Neural cell (in vitro differentiated cells): Measurements from ENCODE around the gene COL18A1. TPM values are rescaled to one million over a fixed set of nuclear protein-coding genes. Genes with fewer than 3 reads are reported as not detected.

Experiments used
- H2AFZ ChIP-seq: fragments of 200-600, 300-800 bp; sonication (generic), shearing (Covaris generic); 2 replicates; pipeline ENCODE4 v1.6.0; 2014; ENCODE audit warnings: low read depth, mild to moderate bottlenecking, antibody characterized with exemption, low read length, moderate library complexity
- H3F3A ChIP-seq: fragments of 200-600 bp; shearing (Covaris generic); 2 replicates; pipeline ENCODE4 v1.6.1; 2016; ENCODE audit warnings: mild to moderate bottlenecking, moderate library complexity, mixed read lengths, antibody characterized with exemption, low read length; ENCODE audit not compliant: insufficient read depth, poor library complexity, severe bottlenecking
- H3K27ac ChIP-seq: fragments of 200-600, 300-800 bp; sonication (generic), shearing (Covaris generic); 2 replicates; pipeline ENCODE4 v1.5.1; 2014; ENCODE audit warnings: mild to moderate bottlenecking, low read length, moderate library complexity
- H3K27me3 ChIP-seq: fragments of 300-800, 200-600 bp; sonication (generic), shearing (Covaris generic); 2 replicates; pipeline ENCODE4 v1.6.0; 2014; ENCODE audit warnings: mild to moderate bottlenecking, low read depth, low read length, moderate library complexity; ENCODE audit not compliant: insufficient read depth
- H3K36me3 ChIP-seq: fragments of 300-800, 200-600 bp; sonication (generic), shearing (Covaris generic); 2 replicates; pipeline ENCODE4 v1.5.1; 2014; ENCODE audit warnings: mild to moderate bottlenecking, antibody characterized with exemption, low read length, moderate library complexity; ENCODE audit not compliant: insufficient read depth
- H3K4me2 ChIP-seq: fragments of 300-800, 200-600 bp; sonication (generic), shearing (Covaris generic); 2 replicates; pipeline ENCODE4 v1.6.0; 2014; ENCODE audit warnings: mild to moderate bottlenecking, low read length
- H3K4me3 ChIP-seq: fragments of 300-800, 200-600 bp; sonication (generic), shearing (Covaris generic); 2 replicates; pipeline ENCODE4 v1.5.1; 2014; ENCODE audit warnings: mild to moderate bottlenecking, low read length, moderate library complexity
- H3K79me2 ChIP-seq: fragments of 200-600 bp; shearing (Covaris generic); replicated peaks from 2 replicates; pipeline ENCODE4 v1.6.0; 2014; ENCODE audit warnings: mild to moderate bottlenecking, low read length, moderate library complexity; ENCODE audit not compliant: insufficient read depth
- H3K9ac ChIP-seq: fragments of 300-800, 200-600 bp; sonication (generic), shearing (Covaris generic); 2 replicates; pipeline ENCODE4 v1.6.1; 2016; ENCODE audit warnings: mild to moderate bottlenecking, low read length, mixed read lengths
- H3K9me2 ChIP-seq: fragments of 200-600 bp; shearing (Covaris generic); 2 replicates; pipeline ENCODE4 v1.6.1; 2016; ENCODE audit warnings: mild to moderate bottlenecking, low read length, mixed read lengths; ENCODE audit not compliant: insufficient read depth
- H3K9me3 ChIP-seq: fragments of 200-600, 300-800 bp; sonication (generic), shearing (Covaris generic); 2 replicates; pipeline ENCODE4 v1.6.1; 2016; ENCODE audit warnings: mild to moderate bottlenecking, mixed run types, low read length, moderate library complexity, mixed read lengths
- H4K20me1 ChIP-seq: fragments of 200-600 bp; shearing (Covaris generic); 2 replicates; pipeline ENCODE4 v1.6.1; 2016; ENCODE audit warnings: mild to moderate bottlenecking, mixed run types; ENCODE audit not compliant: insufficient read depth
- CTCF ChIP-seq: fragments of 450-650 bp; IDR thresholded peaks from 2 replicates; pipeline ENCODE4 v1.5.1; 2014; ENCODE audit warnings: antibody characterized with exemption, mild to moderate bottlenecking, moderate library complexity; ENCODE audit not compliant: poor library complexity, severe bottlenecking
- EP300 ChIP-seq: fragments of 450-650 bp; conservative IDR thresholded peaks from 2 replicates; pipeline ENCODE4 v1.6.1; 2014; ENCODE audit warnings: antibody characterized with exemption, mild to moderate bottlenecking, moderate library complexity; ENCODE audit not compliant: poor library complexity, severe bottlenecking
- EZH2 ChIP-seq: fragments of 200-600, 300-800 bp; shearing (Covaris generic), sonication (generic); IDR thresholded peaks from 2 replicates; pipeline ENCODE4 v1.6.1; 2014; ENCODE audit warnings: antibody characterized with exemption, low read length, borderline replicate concordance, mild to moderate bottlenecking; ENCODE audit not compliant: insufficient read depth, poor library complexity, severe bottlenecking
- MXI1 ChIP-seq: fragments of 450-650 bp; conservative IDR thresholded peaks from 2 replicates; pipeline ENCODE4 v1.6.1; 2014; ENCODE audit warnings: antibody characterized with exemption, mild to moderate bottlenecking; ENCODE audit not compliant: poor library complexity, severe bottlenecking
- POLR2AphosphoS5 ChIP-seq: IDR thresholded peaks from 2 replicates; pipeline ENCODE4 v1.6.1; 2012
- RAD21 ChIP-seq: fragments of 450-650 bp; conservative IDR thresholded peaks from 2 replicates; pipeline ENCODE4 v1.6.1; 2014; ENCODE audit warnings: antibody characterized with exemption, mild to moderate bottlenecking, moderate library complexity
- REST ChIP-seq: IDR thresholded peaks from 2 replicates; pipeline ENCODE4 v1.6.1; 2012; ENCODE audit warnings: borderline replicate concordance
- SMC3 ChIP-seq: fragments of 450-650 bp; conservative IDR thresholded peaks from 2 replicates; pipeline ENCODE4 v1.6.1; 2014; ENCODE audit warnings: antibody characterized with exemption, mild to moderate bottlenecking, moderate library complexity; ENCODE audit not compliant: poor library complexity
- TAF1 ChIP-seq: IDR thresholded peaks from 2 replicates; pipeline ENCODE4 v1.6.1; 2012; ENCODE audit warnings: low read depth
- polyA plus RNA-seq: library from polyadenylated mRNA; depleted of rRNA; stranded (reverse); fragments of >200 nt; gene quantifications from 2 replicates; pipeline ENCODE4 v1.2.3, GENCODE V29; 2014

COL18A1 gene
- polyA plus RNA-seq, 1 donor from 2014 or later: 2.5 TPM

- Histone ChIP-seq H3K4me3 (peak overlapping the region; percentile 57), H4K20me1 (no peaks in the 10 kb centered on the region), H3K9ac (peak overlapping the region; percentile 38), H3K79me2 (no peaks in the 10 kb centered on the region), H3K36me3 (no peaks in the 10 kb centered on the region), H3K9me2 (no peaks in the 10 kb centered on the region), H3F3A (no peaks in the 10 kb centered on the region), H3K9me3 (no peaks in the 10 kb centered on the region), H2AFZ (no peak overlapping the region), H3K4me2 (no peak overlapping the region), H3K27me3 (no peaks in the 10 kb centered on the region), H3K27ac (no peak overlapping the region)
- TF ChIP-seq RAD21 (no peak), SMC3 (no peak), EZH2 (no peak), POLR2AphosphoS5 (no peak), TAF1 (no peak), MXI1 (no peak), REST (no peak), CTCF (no peak), EP300 (no peak)
Measured at GRCh38 chr21:45555251-45555556, 150.2 kb downstream of the COL18A1 start.

- no peaks in the 10 kb centered on the region for H3K9me2 ChIP-seq
- TF ChIP-seq EZH2: no peak
- peak; percentile 69 for TF ChIP-seq CTCF
- peak; percentile 42 for TF ChIP-seq MXI1
- peak; percentile 63 for TF ChIP-seq SMC3
- peak; percentile 61 for TF ChIP-seq RAD21
- TF ChIP-seq REST: no peak
- H3K79me2 ChIP-seq: no peaks in the 10 kb centered on the region
- peak overlapping the region; percentile 57 for H3K4me3 ChIP-seq
- no peak overlapping the region for H3K4me2 ChIP-seq
- H3F3A ChIP-seq: no peaks in the 10 kb centered on the region
- peak overlapping the region; percentile 38 for H3K9ac ChIP-seq
- H3K9me3 ChIP-seq: no peaks in the 10 kb centered on the region
- H4K20me1 ChIP-seq: no peaks in the 10 kb centered on the region
- no peaks in the 10 kb centered on the region for H3K27me3 ChIP-seq
- no peaks in the 10 kb centered on the region for H3K36me3 ChIP-seq
- H2AFZ ChIP-seq: no peak overlapping the region
- peak overlapping the region; percentile 8 for H3K27ac ChIP-seq
Measured at GRCh38 chr21:45555557-45556301, 150.8 kb downstream of the COL18A1 start.
